IMR-90 (cell line): ENCODE results near the gene HAX1. TPM values are rescaled to one million over a fixed set of nuclear protein-coding genes. Genes with fewer than 3 reads are reported as not detected.

Experiments used
- ATAC-seq: fragments of 200-7000 bp; cut with Tn5 transposase; 2 replicates; pipeline ENCODE4 v1.9.1; 2020; ENCODE audit warnings: low read depth, mild to moderate bottlenecking, moderate library complexity
- BruUV-seq: library from RNA; stranded (reverse); fragments of 400-500 nt; replicated peaks from 2 replicates; lab custom pipeline; 2021; lab: Mats Ljungman, UMichigan
- CTCF ChIA-PET: fragments of 300-600 bp; formaldehyde crosslinking; extraction: SDS; loops from one replicate; lab custom pipeline; 2021; ENCODE audit warnings: antibody characterized with exemption; lab: Yijun Ruan, JAX
- POLR2A ChIA-PET: fragments of 300-600 bp; sonication (Branson Sonifier 250); formaldehyde crosslinking; loops from one replicate; lab custom pipeline; 2022; ENCODE audit warnings: antibody characterized with exemption; ENCODE audit not compliant: unreplicated experiment; lab: Charles Lee
- DNase-seq: peaks from one replicate; pipeline ENCODE4 v3.0.0; 2013
- H2AFZ ChIP-seq: replicated peaks from 2 replicates; pipeline ENCODE3; 2013; ENCODE audit warnings: low read length, mild to moderate bottlenecking; ENCODE audit not compliant: poor library complexity
- H2AK5ac ChIP-seq: 2 replicates; pipeline ENCODE4 v1.6.1; 2013; ENCODE audit warnings: low read depth, low read length, inconsistent platforms
- H2AK9ac ChIP-seq: replicated peaks from 2 replicates; pipeline ENCODE3; 2013; ENCODE audit warnings: mild to moderate bottlenecking, low read depth, low read length, moderate library complexity; ENCODE audit not compliant: poor library complexity
- H2BK120ac ChIP-seq: 2 replicates; pipeline ENCODE4 v1.6.1; 2013; ENCODE audit warnings: low read depth, low read length, inconsistent platforms
- H2BK15ac ChIP-seq: 3 replicates; pipeline ENCODE4 v1.6.1; 2013; ENCODE audit warnings: low read depth, low read length, inconsistent platforms
- H2BK20ac ChIP-seq: 2 replicates; pipeline ENCODE4 v1.6.1; 2013; ENCODE audit warnings: low read depth, mild to moderate bottlenecking, inconsistent platforms, low read length, moderate library complexity
- H2BK5ac ChIP-seq: 2 replicates; pipeline ENCODE4 v1.6.1; 2013; ENCODE audit warnings: mild to moderate bottlenecking, low read depth, low read length, inconsistent platforms; ENCODE audit not compliant: poor library complexity, severe bottlenecking
- H3K14ac ChIP-seq: replicated peaks from 2 replicates; pipeline ENCODE4 v1.6.1; 2013; ENCODE audit warnings: low read depth, low read length, inconsistent platforms
- H3K18ac ChIP-seq: 2 replicates; pipeline ENCODE4 v1.6.1; 2013; ENCODE audit warnings: low read depth, low read length, control low read depth
- H3K23ac ChIP-seq: 2 replicates; pipeline ENCODE4 v1.6.1; 2013; ENCODE audit warnings: low read depth, low read length, inconsistent platforms
- H3K27ac ChIP-seq: 2 replicates; pipeline ENCODE4 v1.5.1; 2013; ENCODE audit warnings: mild to moderate bottlenecking, control low read depth, low read length; ENCODE audit not compliant: insufficient read depth
- H3K27me3 ChIP-seq: 2 replicates; pipeline ENCODE4 v1.6.1; 2013; ENCODE audit warnings: low read length; ENCODE audit not compliant: control insufficient read depth, insufficient read depth
- H3K36me3 ChIP-seq: 2 replicates; pipeline ENCODE4 v1.6.1; 2013; ENCODE audit warnings: low read length, mixed read lengths; ENCODE audit not compliant: control insufficient read depth, insufficient read depth
- H3K4ac ChIP-seq: 2 replicates; pipeline ENCODE4 v1.6.1; 2013; ENCODE audit warnings: low read depth, low read length, inconsistent platforms
- H3K4me1 ChIP-seq: 2 replicates; pipeline ENCODE4 v1.6.1; 2013; ENCODE audit warnings: low read length, mixed read lengths; ENCODE audit not compliant: control insufficient read depth, insufficient read depth
- H3K4me2 ChIP-seq: 2 replicates; pipeline ENCODE4 v1.6.1; 2013; ENCODE audit warnings: low read depth, mild to moderate bottlenecking, control low read depth, low read length, moderate library complexity
- H3K4me3 ChIP-seq: 2 replicates; pipeline ENCODE4 v1.5.1; 2013; ENCODE audit warnings: low read depth, mild to moderate bottlenecking, control low read depth, low read length, moderate library complexity; ENCODE audit not compliant: insufficient read depth
- H3K56ac ChIP-seq: 2 replicates; pipeline ENCODE4 v1.6.1; 2013; ENCODE audit warnings: low read length, inconsistent platforms; ENCODE audit not compliant: insufficient read depth; ENCODE audit errors: extremely low read depth
- H3K79me1 ChIP-seq, 2 experiments: 2 replicates each; pipeline ENCODE4 v1.6.1; 2013; ENCODE audit warnings: low read length in 2 of 2, inconsistent platforms in 1 of 2, low read depth in 1 of 2
- H3K9ac ChIP-seq: 2 replicates; pipeline ENCODE4 v1.6.1; 2013; ENCODE audit warnings: low read depth, low read length, control low read depth
- H3K9me1 ChIP-seq: 2 replicates; pipeline ENCODE4 v1.6.1; 2013; ENCODE audit warnings: low read length, inconsistent platforms; ENCODE audit not compliant: insufficient read depth
- H3K9me3 ChIP-seq: 2 replicates; pipeline ENCODE4 v1.6.1; 2013; ENCODE audit warnings: low read length; ENCODE audit not compliant: control insufficient read depth, insufficient read depth
- H4K20me1 ChIP-seq: 2 replicates; pipeline ENCODE4 v1.6.1; 2013; ENCODE audit warnings: low read length, inconsistent platforms; ENCODE audit not compliant: insufficient read depth
- H4K5ac ChIP-seq: 2 replicates; pipeline ENCODE4 v1.6.1; 2013; ENCODE audit warnings: mild to moderate bottlenecking, low read depth, low read length, control low read depth
- H4K8ac ChIP-seq, 2 experiments: 2 replicates each; pipeline ENCODE4 v1.6.1; 2013; ENCODE audit warnings: low read depth in 2 of 2, low read length in 2 of 2, control low read depth in 1 of 2, inconsistent platforms in 1 of 2
- H4K91ac ChIP-seq: 2 replicates; pipeline ENCODE4 v1.6.1; 2013; ENCODE audit warnings: low read depth, low read length, inconsistent platforms; ENCODE audit not compliant: insufficient read depth
- BHLHE40 ChIP-seq: fragments of 150-350 bp; IDR thresholded peaks from 2 replicates; pipeline ENCODE4 v1.6.1; 2016; ENCODE audit warnings: mild to moderate bottlenecking, low read depth, low read length
- CEBPB ChIP-seq: IDR thresholded peaks from 2 replicates; pipeline ENCODE4 v1.6.1; 2012; ENCODE audit warnings: low read depth, low read length, improper control_type of control experiment
- CHD1 ChIP-seq: IDR thresholded peaks from 2 replicates; pipeline ENCODE4 v1.6.1; 2012; ENCODE audit warnings: low read depth, low read length, improper control_type of control experiment
- FOS ChIP-seq: fragments of 150-350 bp; IDR thresholded peaks from 2 replicates; pipeline ENCODE4 v1.6.1; 2016; ENCODE audit warnings: low read depth, low read length
- MAFK ChIP-seq: IDR thresholded peaks from 2 replicates; pipeline ENCODE4 v1.6.1; 2012; ENCODE audit warnings: low read depth, low read length, improper control_type of control experiment
- MAZ ChIP-seq: IDR thresholded peaks from 2 replicates; pipeline ENCODE4 v1.6.1; 2012; ENCODE audit warnings: low read depth, mild to moderate bottlenecking, low read length, improper control_type of control experiment, moderate library complexity, borderline replicate concordance
- MXI1 ChIP-seq: IDR thresholded peaks from 2 replicates; pipeline ENCODE4 v1.6.1; 2012; ENCODE audit warnings: low read depth, mild to moderate bottlenecking, low read length, moderate library complexity, borderline replicate concordance
- NFE2L2 ChIP-seq: fragments of 150-350 bp; IDR thresholded peaks from 2 replicates; pipeline ENCODE4 v1.6.1; 2016; ENCODE audit warnings: low read depth, mild to moderate bottlenecking, low read length
- POLR2A ChIP-seq: IDR thresholded peaks from 2 replicates; pipeline ENCODE4 v1.6.1; 2012; ENCODE audit warnings: mild to moderate bottlenecking, low read depth, low read length
- RAD21 ChIP-seq: IDR thresholded peaks from 2 replicates; pipeline ENCODE4 v1.6.1; 2012; ENCODE audit warnings: low read length, improper control_type of control experiment
- RCOR1 ChIP-seq: IDR thresholded peaks from 2 replicates; pipeline ENCODE4 v1.6.1; 2012; ENCODE audit warnings: mild to moderate bottlenecking, low read length, improper control_type of control experiment; ENCODE audit not compliant: insufficient replicate concordance
- RFX5 ChIP-seq: IDR thresholded peaks from 2 replicates; pipeline ENCODE4 v1.8.0; 2012; ENCODE audit warnings: low read depth, mild to moderate bottlenecking, low read length, moderate library complexity
- SMC3 ChIP-seq: fragments of 150-350 bp; IDR thresholded peaks from 2 replicates; pipeline ENCODE4 v1.6.1; 2016; ENCODE audit warnings: low read depth, mild to moderate bottlenecking, antibody characterized with exemption, low read length, moderate library complexity
- WGBS, 2 experiments: methylation state at CpG; one replicate each; pipeline versions ENCODE4 v1.1.5 to v1.1.7; 2013; ENCODE audit warnings: missing lambda C conversion rate in 2 of 2; ENCODE audit not compliant: insufficient read length in 1 of 2; ENCODE audit errors: extremely low coverage in 2 of 2; 5-methylcytosine and 5-hydroxymethylcytosine counted together
- dilution Hi-C: fragments of 300-500 bp; cut with HindIII; formaldehyde crosslinking; loops from one replicate; pipeline ENCODE4 v1.14.3; 2018; ENCODE audit warnings: low sequenced_read_pairs; ENCODE audit not compliant: unreplicated experiment
- in situ Hi-C: fragments of 300-500 bp; cut with MboI; formaldehyde crosslinking; loops from 3 replicates; pipeline ENCODE4 v1.14.3; 2019; ENCODE audit warnings: low sequenced_read_pairs, inconsistent platforms, mixed read lengths
- intact Hi-C: fragments of 100-400 bp; cut with micrococcal nuclease; formaldehyde crosslinking; loops from 2 replicates; pipeline ENCODE4 v1.10.0; 2022
- polyA plus RNA-seq, 3 experiments: library from polyadenylated mRNA; depleted of rRNA; stranded (reverse); fragments of >200 nt; gene quantifications; 2 replicates each; pipeline ENCODE4 v1.2.3, GENCODE V29; 2012; ENCODE audit warnings: low replicate concordance in 1 of 3
- total RNA-seq: library from RNA; depleted of rRNA; stranded (reverse); fragments of >200 nt; gene quantifications from 2 replicates; pipeline ENCODE4 v1.2.3, GENCODE V29; 2012
- TF ChIP-seq, protein P1 (sequence below): fragments of 150-350 bp; IDR thresholded peaks from 2 replicates; pipeline ENCODE4 v1.6.1; 2017; ENCODE audit warnings: mild to moderate bottlenecking, antibody characterized with exemption, low read length, low read depth
- TF ChIP-seq, protein P2 (sequence below): conservative IDR thresholded peaks from 2 replicates; pipeline ENCODE4 v1.5.1; 2012; ENCODE audit warnings: mild to moderate bottlenecking, low read depth, low read length, improper control_type of control experiment
- TF ChIP-seq, protein P3 (sequence below): fragments of 150-350 bp; IDR thresholded peaks from 2 replicates; pipeline ENCODE4 v1.6.1; 2016; ENCODE audit warnings: low read depth, mild to moderate bottlenecking, low read length, moderate library complexity, borderline replicate concordance

HAX1 gene
- total and polyA plus RNA-seq, 2 of the 4 experiments (the other 2 are of a cell fraction) = 117 to 146 TPM

DNA sequence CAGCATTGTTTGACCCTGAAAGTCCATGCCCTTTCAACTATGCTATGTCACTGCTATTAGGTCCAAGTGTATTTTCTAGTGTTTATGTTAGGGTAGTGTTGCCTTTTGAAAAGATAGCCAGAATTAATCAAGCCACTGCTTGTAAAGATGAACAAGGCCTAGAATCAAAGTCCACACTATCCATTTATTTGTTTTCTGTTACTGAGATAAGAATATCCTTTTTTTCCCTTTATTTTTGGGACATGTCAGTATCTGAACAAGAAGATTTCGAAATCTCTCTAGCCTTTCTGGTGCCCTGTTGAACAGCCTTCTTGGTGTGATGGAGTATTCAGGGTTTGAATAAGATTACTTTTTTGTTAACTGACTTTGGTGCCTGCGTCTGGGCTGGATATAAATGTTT lies 35.0 kb upstream of the HAX1 start:
- H2BK5ac ChIP-seq = no peak overlapping the region
- no peak overlapping the region for H2BK20ac ChIP-seq
- H3K14ac ChIP-seq = no peak overlapping the region
- no peak overlapping the region for H3K9ac ChIP-seq
- no peak overlapping the region for H2AK9ac ChIP-seq
- no peaks in the 10 kb centered on the region for H3K4me1 ChIP-seq
- ATAC-seq (no peak), DNase-seq (no peak)
- H3K9me1 ChIP-seq = no peaks in the 10 kb centered on the region; the same call in 1 of the 2 replicates
- peaks cover 26% of the 10 kb centered on the region; the same call in 1 of the 2 replicates for H4K20me1 ChIP-seq
- no peak overlapping the region for H2BK15ac ChIP-seq
- no peak overlapping the region for H3K27ac ChIP-seq
- 100% methylated on average over 1 of the region's 2 CpGs; no CpG with 5 or more reads in 1 of the 2 experiments for WGBS, 2 experiments
- intact Hi-C loops = no loop called here
- H3K4me2 ChIP-seq = no peak overlapping the region
- H2BK120ac ChIP-seq = no peak overlapping the region
- H3K79me1 ChIP-seq = peaks cover 19 to 51% of the 10 kb centered on the region in 2 experiments
- H3K4ac ChIP-seq = no peak overlapping the region
- in situ Hi-C loops = no loop called here
- BruUV-seq = no TSS peak
- no peak overlapping the region for H3K56ac ChIP-seq
- peaks cover 61% of the 10 kb centered on the region for H3K36me3 ChIP-seq
- no peak overlapping the region for H3K23ac ChIP-seq
- no peak overlapping the region for H3K18ac ChIP-seq
- no peak overlapping the region for H4K8ac ChIP-seq
- dilution Hi-C loops = no loop called here
- TF ChIP-seq MAFK (no peak), CEBPB (no peak), SMC3 (no peak), RCOR1 (no peak), POLR2A (no peak), MXI1 (no peak), MAZ (no peak), CHD1 (no peak), RFX5 (no peak), FOS (no peak), BHLHE40 (no peak), NFE2L2 (no peak), RAD21 (no peak)
- TF ChIP-seq, protein P1, sequence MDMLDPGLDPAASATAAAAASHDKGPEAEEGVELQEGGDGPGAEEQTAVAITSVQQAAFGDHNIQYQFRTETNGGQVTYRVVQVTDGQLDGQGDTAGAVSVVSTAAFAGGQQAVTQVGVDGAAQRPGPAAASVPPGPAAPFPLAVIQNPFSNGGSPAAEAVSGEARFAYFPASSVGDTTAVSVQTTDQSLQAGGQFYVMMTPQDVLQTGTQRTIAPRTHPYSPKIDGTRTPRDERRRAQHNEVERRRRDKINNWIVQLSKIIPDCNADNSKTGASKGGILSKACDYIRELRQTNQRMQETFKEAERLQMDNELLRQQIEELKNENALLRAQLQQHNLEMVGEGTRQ = no peak
- TF ChIP-seq, protein P2, sequence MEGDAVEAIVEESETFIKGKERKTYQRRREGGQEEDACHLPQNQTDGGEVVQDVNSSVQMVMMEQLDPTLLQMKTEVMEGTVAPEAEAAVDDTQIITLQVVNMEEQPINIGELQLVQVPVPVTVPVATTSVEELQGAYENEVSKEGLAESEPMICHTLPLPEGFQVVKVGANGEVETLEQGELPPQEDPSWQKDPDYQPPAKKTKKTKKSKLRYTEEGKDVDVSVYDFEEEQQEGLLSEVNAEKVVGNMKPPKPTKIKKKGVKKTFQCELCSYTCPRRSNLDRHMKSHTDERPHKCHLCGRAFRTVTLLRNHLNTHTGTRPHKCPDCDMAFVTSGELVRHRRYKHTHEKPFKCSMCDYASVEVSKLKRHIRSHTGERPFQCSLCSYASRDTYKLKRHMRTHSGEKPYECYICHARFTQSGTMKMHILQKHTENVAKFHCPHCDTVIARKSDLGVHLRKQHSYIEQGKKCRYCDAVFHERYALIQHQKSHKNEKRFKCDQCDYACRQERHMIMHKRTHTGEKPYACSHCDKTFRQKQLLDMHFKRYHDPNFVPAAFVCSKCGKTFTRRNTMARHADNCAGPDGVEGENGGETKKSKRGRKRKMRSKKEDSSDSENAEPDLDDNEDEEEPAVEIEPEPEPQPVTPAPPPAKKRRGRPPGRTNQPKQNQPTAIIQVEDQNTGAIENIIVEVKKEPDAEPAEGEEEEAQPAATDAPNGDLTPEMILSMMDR = no peak
- TF ChIP-seq, protein P3, sequence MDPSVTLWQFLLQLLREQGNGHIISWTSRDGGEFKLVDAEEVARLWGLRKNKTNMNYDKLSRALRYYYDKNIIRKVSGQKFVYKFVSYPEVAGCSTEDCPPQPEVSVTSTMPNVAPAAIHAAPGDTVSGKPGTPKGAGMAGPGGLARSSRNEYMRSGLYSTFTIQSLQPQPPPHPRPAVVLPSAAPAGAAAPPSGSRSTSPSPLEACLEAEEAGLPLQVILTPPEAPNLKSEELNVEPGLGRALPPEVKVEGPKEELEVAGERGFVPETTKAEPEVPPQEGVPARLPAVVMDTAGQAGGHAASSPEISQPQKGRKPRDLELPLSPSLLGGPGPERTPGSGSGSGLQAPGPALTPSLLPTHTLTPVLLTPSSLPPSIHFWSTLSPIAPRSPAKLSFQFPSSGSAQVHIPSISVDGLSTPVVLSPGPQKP = no peak
- no peak overlapping the region for H3K4me3 ChIP-seq
- H3K9me3 ChIP-seq = no peaks in the 10 kb centered on the region
- no peak overlapping the region for H2AFZ ChIP-seq
- no peak overlapping the region for H4K91ac ChIP-seq
- H3K27me3 ChIP-seq = no peaks in the 10 kb centered on the region
- no peak overlapping the region for H2AK5ac ChIP-seq
- ChIA-PET POLR2A (no interaction called here), CTCF (no interaction called here)
- no peak overlapping the region for H4K5ac ChIP-seq
